ENCODE measurements around the gene SDK2. TPM values are rescaled to one million over a fixed set of nuclear protein-coding genes. Genes with fewer than 3 reads are reported as not detected.

Gene SDK2
- total and polyA plus RNA-seq, 9 of the 15 experiments (the other 6 are each of a cell fraction or from before 2014, with no cell fraction given): 0.04 TPM; not detected in 8

DNA sequence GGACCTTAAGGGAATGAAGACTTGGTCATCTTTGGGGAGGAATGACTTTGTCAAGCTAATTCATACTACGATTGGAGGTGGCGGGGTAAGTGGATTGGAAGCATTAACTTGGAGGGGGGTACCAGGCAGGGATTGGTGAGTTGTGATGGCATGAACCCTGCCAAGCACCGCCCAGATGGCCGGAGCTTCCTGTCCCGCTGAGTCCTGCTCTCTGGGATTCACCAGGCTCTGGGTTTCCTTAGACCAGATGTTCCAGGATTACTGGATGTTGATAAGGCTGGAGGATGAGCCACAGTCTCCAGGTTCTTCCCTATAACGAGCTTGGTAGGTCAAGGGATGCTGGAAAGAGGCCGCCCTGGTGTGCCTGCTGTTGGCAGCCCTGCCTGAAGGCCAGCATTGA, 154.9 kb downstream of the SDK2 start:
- H4K20me1 ChIP-seq (replicated peaks; ENCODE audit: control insufficient read depth, insufficient read depth, low read length): no peaks in the 10 kb centered on the region
- no TSS peak for BruUV-seq (replicated peaks)
- H3K27me3 ChIP-seq (ENCODE audit: control insufficient read depth in 2 of 2, insufficient read depth in 2 of 2, low read length in 2 of 2): peaks cover 11 to 49% of the 10 kb centered on the region in 2 experiments; a peak in 3 of 5 replicates
- no peaks in the 10 kb centered on the region for H3K79me2 ChIP-seq (ENCODE audit: control insufficient read depth, insufficient read depth, low read length)
- CTCF ChIA-PET (ENCODE audit: low intra/inter-chr PET ratio): no interaction called here
- 0% methylated on average over 7 of the region's 7 CpGs for WGBS (ENCODE audit: insufficient coverage, low coverage, missing lambda C conversion rate)
- no peak overlapping the region for H2AFZ ChIP-seq (ENCODE audit: low read depth, low read length)
- H3K4me2 ChIP-seq (ENCODE audit: insufficient read depth, low read length): no peak overlapping the region
- in situ Hi-C loops (cut with MboI) (no loop called here), intact Hi-C loops (cut with micrococcal nuclease) (no loop called here)
- H3K9me1 ChIP-seq (ENCODE audit: control insufficient read depth, insufficient read depth, low read length): no peaks in the 10 kb centered on the region
- no peak overlapping the region for H3K27ac ChIP-seq (ENCODE audit: extremely low read depth, low read depth, low read length)
- H3K9ac ChIP-seq (ENCODE audit: insufficient read depth in 1 of 2, low read depth in 2 of 2, low read length in 2 of 2): no peak overlapping the region
- ATAC-seq (no peak), DNase-seq (ENCODE audit: extremely low read depth in 1 of 4, low spot score in 3 of 4) (no peak), FAIRE-seq (no peak)
- no peaks in the 10 kb centered on the region for H3K36me3 ChIP-seq (ENCODE audit: control insufficient read depth, insufficient read depth, low read length)
- no peak overlapping the region for H3K4me3 ChIP-seq
- POLR2A ChIA-PET: interaction anchor here (2.0 kb wide), 1 partner anchor 15 kb away, joined by 9 read pairs; no protein-coding TSS in a partner anchor
- no peaks in the 10 kb centered on the region for H3K4me1 ChIP-seq (replicated peaks in 1 of 2; ENCODE audit: control insufficient read depth in 2 of 2, insufficient read depth in 2 of 2, low read length in 2 of 2)
- no peaks in the 10 kb centered on the region for H3K9me3 ChIP-seq (replicated peaks; ENCODE audit: control insufficient read depth, insufficient read depth, low read depth, low read length)
- TF ChIP-seq, protein P1, sequence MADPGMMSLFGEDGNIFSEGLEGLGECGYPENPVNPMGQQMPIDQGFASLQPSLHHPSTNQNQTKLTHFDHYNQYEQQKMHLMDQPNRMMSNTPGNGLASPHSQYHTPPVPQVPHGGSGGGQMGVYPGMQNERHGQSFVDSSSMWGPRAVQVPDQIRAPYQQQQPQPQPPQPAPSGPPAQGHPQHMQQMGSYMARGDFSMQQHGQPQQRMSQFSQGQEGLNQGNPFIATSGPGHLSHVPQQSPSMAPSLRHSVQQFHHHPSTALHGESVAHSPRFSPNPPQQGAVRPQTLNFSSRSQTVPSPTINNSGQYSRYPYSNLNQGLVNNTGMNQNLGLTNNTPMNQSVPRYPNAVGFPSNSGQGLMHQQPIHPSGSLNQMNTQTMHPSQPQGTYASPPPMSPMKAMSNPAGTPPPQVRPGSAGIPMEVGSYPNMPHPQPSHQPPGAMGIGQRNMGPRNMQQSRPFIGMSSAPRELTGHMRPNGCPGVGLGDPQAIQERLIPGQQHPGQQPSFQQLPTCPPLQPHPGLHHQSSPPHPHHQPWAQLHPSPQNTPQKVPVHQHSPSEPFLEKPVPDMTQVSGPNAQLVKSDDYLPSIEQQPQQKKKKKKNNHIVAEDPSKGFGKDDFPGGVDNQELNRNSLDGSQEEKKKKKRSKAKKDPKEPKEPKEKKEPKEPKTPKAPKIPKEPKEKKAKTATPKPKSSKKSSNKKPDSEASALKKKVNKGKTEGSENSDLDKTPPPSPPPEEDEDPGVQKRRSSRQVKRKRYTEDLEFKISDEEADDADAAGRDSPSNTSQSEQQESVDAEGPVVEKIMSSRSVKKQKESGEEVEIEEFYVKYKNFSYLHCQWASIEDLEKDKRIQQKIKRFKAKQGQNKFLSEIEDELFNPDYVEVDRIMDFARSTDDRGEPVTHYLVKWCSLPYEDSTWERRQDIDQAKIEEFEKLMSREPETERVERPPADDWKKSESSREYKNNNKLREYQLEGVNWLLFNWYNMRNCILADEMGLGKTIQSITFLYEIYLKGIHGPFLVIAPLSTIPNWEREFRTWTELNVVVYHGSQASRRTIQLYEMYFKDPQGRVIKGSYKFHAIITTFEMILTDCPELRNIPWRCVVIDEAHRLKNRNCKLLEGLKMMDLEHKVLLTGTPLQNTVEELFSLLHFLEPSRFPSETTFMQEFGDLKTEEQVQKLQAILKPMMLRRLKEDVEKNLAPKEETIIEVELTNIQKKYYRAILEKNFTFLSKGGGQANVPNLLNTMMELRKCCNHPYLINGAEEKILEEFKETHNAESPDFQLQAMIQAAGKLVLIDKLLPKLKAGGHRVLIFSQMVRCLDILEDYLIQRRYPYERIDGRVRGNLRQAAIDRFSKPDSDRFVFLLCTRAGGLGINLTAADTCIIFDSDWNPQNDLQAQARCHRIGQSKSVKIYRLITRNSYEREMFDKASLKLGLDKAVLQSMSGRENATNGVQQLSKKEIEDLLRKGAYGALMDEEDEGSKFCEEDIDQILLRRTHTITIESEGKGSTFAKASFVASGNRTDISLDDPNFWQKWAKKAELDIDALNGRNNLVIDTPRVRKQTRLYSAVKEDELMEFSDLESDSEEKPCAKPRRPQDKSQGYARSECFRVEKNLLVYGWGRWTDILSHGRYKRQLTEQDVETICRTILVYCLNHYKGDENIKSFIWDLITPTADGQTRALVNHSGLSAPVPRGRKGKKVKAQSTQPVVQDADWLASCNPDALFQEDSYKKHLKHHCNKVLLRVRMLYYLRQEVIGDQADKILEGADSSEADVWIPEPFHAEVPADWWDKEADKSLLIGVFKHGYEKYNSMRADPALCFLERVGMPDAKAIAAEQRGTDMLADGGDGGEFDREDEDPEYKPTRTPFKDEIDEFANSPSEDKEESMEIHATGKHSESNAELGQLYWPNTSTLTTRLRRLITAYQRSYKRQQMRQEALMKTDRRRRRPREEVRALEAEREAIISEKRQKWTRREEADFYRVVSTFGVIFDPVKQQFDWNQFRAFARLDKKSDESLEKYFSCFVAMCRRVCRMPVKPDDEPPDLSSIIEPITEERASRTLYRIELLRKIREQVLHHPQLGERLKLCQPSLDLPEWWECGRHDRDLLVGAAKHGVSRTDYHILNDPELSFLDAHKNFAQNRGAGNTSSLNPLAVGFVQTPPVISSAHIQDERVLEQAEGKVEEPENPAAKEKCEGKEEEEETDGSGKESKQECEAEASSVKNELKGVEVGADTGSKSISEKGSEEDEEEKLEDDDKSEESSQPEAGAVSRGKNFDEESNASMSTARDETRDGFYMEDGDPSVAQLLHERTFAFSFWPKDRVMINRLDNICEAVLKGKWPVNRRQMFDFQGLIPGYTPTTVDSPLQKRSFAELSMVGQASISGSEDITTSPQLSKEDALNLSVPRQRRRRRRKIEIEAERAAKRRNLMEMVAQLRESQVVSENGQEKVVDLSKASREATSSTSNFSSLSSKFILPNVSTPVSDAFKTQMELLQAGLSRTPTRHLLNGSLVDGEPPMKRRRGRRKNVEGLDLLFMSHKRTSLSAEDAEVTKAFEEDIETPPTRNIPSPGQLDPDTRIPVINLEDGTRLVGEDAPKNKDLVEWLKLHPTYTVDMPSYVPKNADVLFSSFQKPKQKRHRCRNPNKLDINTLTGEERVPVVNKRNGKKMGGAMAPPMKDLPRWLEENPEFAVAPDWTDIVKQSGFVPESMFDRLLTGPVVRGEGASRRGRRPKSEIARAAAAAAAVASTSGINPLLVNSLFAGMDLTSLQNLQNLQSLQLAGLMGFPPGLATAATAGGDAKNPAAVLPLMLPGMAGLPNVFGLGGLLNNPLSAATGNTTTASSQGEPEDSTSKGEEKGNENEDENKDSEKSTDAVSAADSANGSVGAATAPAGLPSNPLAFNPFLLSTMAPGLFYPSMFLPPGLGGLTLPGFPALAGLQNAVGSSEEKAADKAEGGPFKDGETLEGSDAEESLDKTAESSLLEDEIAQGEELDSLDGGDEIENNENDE (IDR thresholded peaks at IDR 0.05; ENCODE audit: low read depth, low read length): no peak
- TF ChIP-seq, protein P2, sequence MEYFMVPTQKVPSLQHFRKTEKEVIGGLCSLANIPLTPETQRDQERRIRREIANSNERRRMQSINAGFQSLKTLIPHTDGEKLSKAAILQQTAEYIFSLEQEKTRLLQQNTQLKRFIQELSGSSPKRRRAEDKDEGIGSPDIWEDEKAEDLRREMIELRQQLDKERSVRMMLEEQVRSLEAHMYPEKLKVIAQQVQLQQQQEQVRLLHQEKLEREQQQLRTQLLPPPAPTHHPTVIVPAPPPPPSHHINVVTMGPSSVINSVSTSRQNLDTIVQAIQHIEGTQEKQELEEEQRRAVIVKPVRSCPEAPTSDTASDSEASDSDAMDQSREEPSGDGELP (CRISPR knock-in tag; IDR thresholded peaks at IDR 0.05; ENCODE audit: borderline replicate concordance): no peak
- no peak for TF ChIP-seq RBM39 (optimal IDR thresholded peaks at IDR 0.05; ENCODE audit: low read depth, low read length)
- TF ChIP-seq SAFB2 (IDR thresholded peaks at IDR 0.05; ENCODE audit: borderline replicate concordance, low read depth, low read length, severe bottlenecking): no peak
- TF ChIP-seq, protein P3, sequence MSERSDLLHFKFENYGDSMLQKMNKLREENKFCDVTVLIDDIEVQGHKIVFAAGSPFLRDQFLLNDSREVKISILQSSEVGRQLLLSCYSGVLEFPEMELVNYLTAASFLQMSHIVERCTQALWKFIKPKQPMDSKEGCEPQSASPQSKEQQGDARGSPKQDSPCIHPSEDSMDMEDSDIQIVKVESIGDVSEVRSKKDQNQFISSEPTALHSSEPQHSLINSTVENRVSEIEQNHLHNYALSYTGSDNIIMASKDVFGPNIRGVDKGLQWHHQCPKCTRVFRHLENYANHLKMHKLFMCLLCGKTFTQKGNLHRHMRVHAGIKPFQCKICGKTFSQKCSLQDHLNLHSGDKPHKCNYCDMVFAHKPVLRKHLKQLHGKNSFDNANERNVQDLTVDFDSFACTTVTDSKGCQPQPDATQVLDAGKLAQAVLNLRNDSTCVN (CRISPR knock-in tag; IDR thresholded peaks at IDR 0.05): no peak
- TF ChIP-seq JUNB (CRISPR knock-in tag; conservative IDR thresholded peaks at IDR 0.05): no peak
- TF ChIP-seq, protein P4, sequence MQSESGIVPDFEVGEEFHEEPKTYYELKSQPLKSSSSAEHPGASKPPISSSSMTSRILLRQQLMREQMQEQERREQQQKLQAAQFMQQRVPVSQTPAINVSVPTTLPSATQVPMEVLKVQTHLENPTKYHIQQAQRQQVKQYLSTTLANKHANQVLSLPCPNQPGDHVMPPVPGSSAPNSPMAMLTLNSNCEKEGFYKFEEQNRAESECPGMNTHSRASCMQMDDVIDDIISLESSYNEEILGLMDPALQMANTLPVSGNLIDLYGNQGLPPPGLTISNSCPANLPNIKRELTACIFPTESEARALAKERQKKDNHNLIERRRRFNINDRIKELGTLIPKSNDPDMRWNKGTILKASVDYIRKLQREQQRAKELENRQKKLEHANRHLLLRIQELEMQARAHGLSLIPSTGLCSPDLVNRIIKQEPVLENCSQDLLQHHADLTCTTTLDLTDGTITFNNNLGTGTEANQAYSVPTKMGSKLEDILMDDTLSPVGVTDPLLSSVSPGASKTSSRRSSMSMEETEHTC (IDR thresholded peaks at IDR 0.05): no peak

All from K562 (cell line).